Measurements from ENCODE around the gene SPINK8.
"Not testable (repeated sequence)": the region's sequence is repeated elsewhere in the genome, so short reads cannot be mapped to it uniquely, and the experiment has no call there.

The SPINK8 gene

GRCh38 chr3:48333346-48334245 lies at the start of gene SPINK8:
TSS of gene SPINK8 (minus strand) at chr3:48333661. CDS start at chr3:48328341, 5,320 bp downstream.
- not testable (repeated sequence) for H3K4me2 ChIP-seq (ENCODE audit: low read length); H3K36me3 ChIP-seq (ENCODE audit: control insufficient read depth, insufficient read depth, low read length); H3K27ac ChIP-seq; H3K9ac ChIP-seq; H2AFZ ChIP-seq; H3K79me2 ChIP-seq; H3K4me3 ChIP-seq (ENCODE audit: low read depth, low read length); H3K27me3 ChIP-seq (ENCODE audit: control insufficient read depth, insufficient read depth, low read length); H3K9me3 ChIP-seq (ENCODE audit: control insufficient read depth, low read length); H3K4me1 ChIP-seq

- Histone ChIP-seq H3K9me3 (ENCODE audit: control insufficient read depth, low read length) (no peaks in the 10 kb centered on the region), H3K36me3 (ENCODE audit: control insufficient read depth, insufficient read depth, low read length) (no peaks in the 10 kb centered on the region), H3K27ac (no peak overlapping the region), H2AFZ (peak overlapping the region; percentile 58), H3K4me3 (ENCODE audit: low read depth, low read length) (no peak overlapping the region), H3K27me3 (ENCODE audit: control insufficient read depth, insufficient read depth, low read length) (no peaks in the 10 kb centered on the region), H3K4me1 (no peaks in the 10 kb centered on the region), H3K4me2 (ENCODE audit: low read length) (no peak overlapping the region), H3K79me2 (no peaks in the 10 kb centered on the region), H3K9ac (no peak overlapping the region)
- TF ChIP-seq CTCF (IDR thresholded peaks at IDR 0.05), result no peak
These were observed 39.5 kb upstream of the SPINK8 start for GRCh38 chr3:48372862-48373435.

- TF ChIP-seq CTCF (IDR thresholded peaks at IDR 0.05), result no peak
These were observed 38.9 kb upstream of the SPINK8 start for GRCh38 chr3:48372377-48372770.

GRCh38 chr3:48371651-48372376 lies 38.4 kb upstream of the SPINK8 start, which contains the start of gene FBXW12:
TSS of gene FBXW12 (plus strand) at chr3:48372219. CDS start at chr3:48372768, 549 bp downstream.
- no peak within 1 kb of the TSS for H3K9ac ChIP-seq
- H3K79me2 ChIP-seq, result no peaks in the 10 kb centered on the region
- H2AFZ ChIP-seq, result peak within 1 kb of the TSS; percentile 58
- H3K27me3 ChIP-seq (ENCODE audit: control insufficient read depth, insufficient read depth, low read length), result no peaks in the 10 kb centered on the region
- H3K27ac ChIP-seq, result no peak within 1 kb of the TSS
- no peak within 1 kb of the TSS for H3K4me3 ChIP-seq (ENCODE audit: low read depth, low read length)
- H3K4me2 ChIP-seq (ENCODE audit: low read length), result no peak within 1 kb of the TSS
- H3K9me3 ChIP-seq (ENCODE audit: control insufficient read depth, low read length), result no peaks in the 10 kb centered on the region
- no peaks in the 10 kb centered on the region for H3K36me3 ChIP-seq (ENCODE audit: control insufficient read depth, insufficient read depth, low read length)
- peaks cover 5% of the 10 kb centered on the region for H3K4me1 ChIP-seq
- TF ChIP-seq CTCF (IDR thresholded peaks at IDR 0.05), result no peak

More at GRCh38 chr3:48372377-48372770, 38.9 kb upstream of the SPINK8 start:
- Histone ChIP-seq H3K9ac (no peak overlapping the region), H3K9me3 (ENCODE audit: control insufficient read depth, low read length) (no peaks in the 10 kb centered on the region), H3K4me2 (ENCODE audit: low read length) (no peak overlapping the region), H3K4me1 (peaks cover under 1% of the 10 kb centered on the region), H3K79me2 (no peaks in the 10 kb centered on the region), H3K36me3 (ENCODE audit: control insufficient read depth, insufficient read depth, low read length) (no peaks in the 10 kb centered on the region), H3K4me3 (ENCODE audit: low read depth, low read length) (no peak overlapping the region), H3K27ac (no peak overlapping the region), H2AFZ (peak overlapping the region; percentile 58), H3K27me3 (ENCODE audit: control insufficient read depth, insufficient read depth, low read length) (no peaks in the 10 kb centered on the region)

- no peak overlapping the region for H3K4me3 ChIP-seq (ENCODE audit: low read depth, low read length)
- H3K9me3 ChIP-seq (ENCODE audit: control insufficient read depth, low read length), result no peaks in the 10 kb centered on the region
- H3K9ac ChIP-seq, result no peak overlapping the region
- H3K79me2 ChIP-seq, result no peaks in the 10 kb centered on the region
- peaks cover 5% of the 10 kb centered on the region for H3K4me1 ChIP-seq
- no peak overlapping the region for H3K27ac ChIP-seq
- no peak for TF ChIP-seq CTCF (IDR thresholded peaks at IDR 0.05)
- H3K4me2 ChIP-seq (ENCODE audit: low read length), result no peak overlapping the region
- peak overlapping the region; percentile 19 for H2AFZ ChIP-seq
- H3K36me3 ChIP-seq (ENCODE audit: control insufficient read depth, insufficient read depth, low read length), result no peaks in the 10 kb centered on the region
- H3K27me3 ChIP-seq (ENCODE audit: control insufficient read depth, insufficient read depth, low read length), result no peaks in the 10 kb centered on the region
These were observed 36.9 kb upstream of the SPINK8 start for GRCh38 chr3:48370333-48370713.
